K562 (cell line): ENCODE data around the gene FIS1. TPM values are rescaled to one million over a fixed set of nuclear protein-coding genes. Genes with fewer than 3 reads are reported as not detected.

ENCODE experiments used
- AFF1 ChIP-seq, 2 experiments: fragments of 450-650 bp; IDR thresholded peaks; 2 replicates each; pipeline ENCODE4 v1.6.1; 2018; ENCODE audit warnings: mild to moderate bottlenecking in 2 of 2, low read depth in 1 of 2; ENCODE audit not compliant: partially characterized antibody in 2 of 2
- ASH1L ChIP-seq: fragments of 450-650 bp; IDR thresholded peaks from 2 replicates; pipeline ENCODE4 v1.6.1; 2018; ENCODE audit warnings: borderline replicate concordance, mild to moderate bottlenecking, low read depth; ENCODE audit not compliant: partially characterized antibody
- CBX2 ChIP-seq: fragments of 200-600 bp; sonication (generic); IDR thresholded peaks from one replicate; pipeline ENCODE4 v1.6.1; 2012; ENCODE audit warnings: mild to moderate bottlenecking, low read length, inconsistent platforms; ENCODE audit not compliant: insufficient read depth, poor library complexity, severe bottlenecking
- CBX8 ChIP-seq: fragments of 200-600 bp; sonication (generic); IDR thresholded peaks from 2 replicates; pipeline ENCODE4 v1.6.1; 2012; ENCODE audit warnings: borderline replicate concordance, mixed run types, low read depth, mild to moderate bottlenecking, moderate library complexity, mixed read lengths, low read length, control low read depth, inconsistent platforms; ENCODE audit not compliant: poor library complexity, severe bottlenecking; ENCODE audit errors: extremely low read depth
- CC2D1A ChIP-seq: fragments of 450-650 bp; IDR thresholded peaks from 2 replicates; pipeline ENCODE4 v1.6.1; 2017; ENCODE audit warnings: mild to moderate bottlenecking
- DEAF1 ChIP-seq: fragments of 450-650 bp; formaldehyde crosslinking; IDR thresholded peaks from 2 replicates; pipeline ENCODE4 v1.4.0; 2020; ENCODE audit warnings: mild to moderate bottlenecking, moderate library complexity
- ETV6 ChIP-seq, 3 experiments: fragments of 150-350 bp in 1 of 3; sonication (generic) in 1 of 3; formaldehyde crosslinking in 1 of 3; IDR thresholded peaks; 2 replicates each; pipeline versions ENCODE4 v1.6.1 to v1.8.0; 2014 to 2022; ENCODE audit warnings: borderline replicate concordance in 2 of 3, low read depth in 2 of 3, antibody characterized with exemption in 1 of 3, low read length in 1 of 3, mild to moderate bottlenecking in 1 of 3, missing genetic modification reagents in 1 of 3
- FOXO4 ChIP-seq: fragments of 450-650 bp; formaldehyde crosslinking; IDR thresholded peaks from 2 replicates; pipeline ENCODE4 v1.4.0; 2020; ENCODE audit warnings: mild to moderate bottlenecking, moderate library complexity
- MITF ChIP-seq: IDR thresholded peaks from 2 replicates; pipeline ENCODE4 v1.6.1; 2014; ENCODE audit warnings: antibody characterized with exemption
- RBM39 ChIP-seq: fragments of 200-400 bp; formaldehyde crosslinking; optimal IDR thresholded peaks from 2 replicates; pipeline ENCODE3; 2018; ENCODE audit warnings: low read depth, low read length
- RNF2 ChIP-seq: sonication (generic); IDR thresholded peaks from 2 replicates; pipeline ENCODE4 v1.6.1; 2016
- TEAD4 ChIP-seq, 2 experiments: sonication (generic) in 1 of 2; formaldehyde crosslinking in 1 of 2; IDR thresholded peaks; 2 replicates each; pipeline versions ENCODE4 v1.6.1 to v1.8.0; 2012 to 2022; ENCODE audit warnings: borderline replicate concordance in 1 of 2, inconsistent platforms in 1 of 2, low read length in 1 of 2, mild to moderate bottlenecking in 1 of 2, missing genetic modification reagents in 1 of 2
- ZBED1 ChIP-seq: IDR thresholded peaks from 2 replicates; pipeline ENCODE4 v1.6.1; 2014
- ZBTB49 ChIP-seq: sonication (generic); formaldehyde crosslinking; IDR thresholded peaks from 2 replicates; pipeline ENCODE4 v1.8.0; 2022; ENCODE audit warnings: missing genetic modification reagents, mild to moderate bottlenecking, borderline replicate concordance
- polyA plus RNA-seq, 8 experiments: library from polyadenylated mRNA; depleted of rRNA in 4 of 8; stranded (reverse) in 5 of 8; unstranded in 3 of 8; fragments of >200 nt; fragmentation: Nextera tagmentation in 2 of 8; fragmentation: Illumina TruSeq in 1 of 8; extraction: Ambion mirVana in 2 of 8; extraction: Trizol in 1 of 8; gene quantifications; 2 replicates each; pipeline versions ENCODE4 v1.2.1 to v1.2.3, GENCODE V29; 2011 to 2014; ENCODE audit warnings: inconsistent platforms in 1 of 8, missing spikeins in 1 of 8
- total RNA-seq, 7 experiments: library from RNA; depleted of rRNA in 6 of 7; stranded (reverse); fragments of >200 nt in 6 of 7; fragmentation: Illumina TruSeq in 2 of 7; extraction: Trizol in 2 of 7; gene quantifications; 2 replicates each; pipeline versions ENCODE4 v1.2.1 to v1.2.3, GENCODE V29; 2011 to 2021; ENCODE audit warnings: low replicate concordance in 1 of 7

FIS1 gene
- total and polyA plus RNA-seq, 9 of the 15 experiments (the other 6 are each of a cell fraction or from before 2014, with no cell fraction given), result 86.0 to 257 (median 144) TPM

- TF ChIP-seq ETV6 (IDR thresholded peaks at IDR 0.05; ENCODE audit: borderline replicate concordance in 1 of 2, low read depth in 2 of 2, low read length in 1 of 2) (no peak), ETV6 (CRISPR knock-in tag; IDR thresholded peaks at IDR 0.05; ENCODE audit: borderline replicate concordance) (no peak), RBM39 (no peak), ZBED1 (no peak), MITF (no peak), CC2D1A (no peak), ZBTB49 (no peak), CBX8 (no peak), RNF2 (no peak), TEAD4 (IDR thresholded peaks at IDR 0.05; ENCODE audit: low read length) (no peak), TEAD4 (CRISPR knock-in tag; IDR thresholded peaks at IDR 0.05; ENCODE audit: borderline replicate concordance) (no peak), CBX2 (no peak), AFF1 (IDR thresholded peaks at IDR 0.05; ENCODE audit: low read depth in 1 of 2, partially characterized antibody in 2 of 2) (no peak), ASH1L (no peak), FOXO4 (CRISPR knock-in tag) (no peak), DEAF1 (CRISPR knock-in tag) (no peak)
Measured at GRCh38 chr7:101240226-101241014, 4.5 kb downstream of the FIS1 start (continued).
